Measurements from ENCODE around the gene CASP10. TPM values are rescaled to one million over a fixed set of nuclear protein-coding genes. Genes with fewer than 3 reads are reported as not detected.

Gene CASP10
- polyA plus RNA-seq, 1 experiment = 2.6 TPM

DNA sequence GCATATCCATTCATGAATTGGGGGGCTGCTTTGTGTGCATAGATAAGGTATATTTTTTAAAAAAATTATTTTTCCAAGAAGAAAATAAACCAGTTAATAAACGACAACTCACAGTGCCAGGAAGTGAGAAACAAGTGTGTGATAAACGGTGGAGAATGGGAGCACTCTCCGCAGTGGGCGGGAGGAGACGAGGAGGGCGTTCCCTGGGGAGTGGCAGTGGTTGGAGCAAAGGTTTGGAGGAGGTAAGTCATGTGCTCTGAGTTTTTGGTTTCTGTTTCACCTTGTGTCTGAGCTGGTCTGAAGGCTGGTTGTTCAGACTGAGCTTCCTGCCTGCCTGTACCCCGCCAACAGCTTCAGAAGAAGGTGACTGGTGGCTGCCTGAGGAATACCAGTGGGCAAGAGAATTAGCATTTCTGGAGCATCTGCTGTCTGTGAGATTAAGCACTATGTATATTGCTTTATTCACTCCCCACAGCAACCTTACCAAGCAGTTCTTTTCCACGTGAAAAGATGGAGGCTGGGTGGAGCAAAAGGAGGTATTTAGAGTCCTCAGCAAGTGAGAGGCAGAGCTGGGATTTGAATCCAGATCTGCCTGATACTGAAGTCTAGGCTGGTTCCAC lies 50.4 kb downstream of the CASP10 start:
- CTCF ChIA-PET = interaction anchor here (0.5 to 3.2 kb wide), 24 partner anchors 12 to 520 kb away, joined by 3 to 73 read pairs (median 5); partner anchors contain the start of genes CASP10, STRADB and TRAK2
- no peak for DNase-seq (ENCODE audit: low read depth, low spot score)
- no peaks in the 10 kb centered on the region for H3K27me3 ChIP-seq (ENCODE audit: control insufficient read depth, insufficient read depth, low read length)
- POLR2A ChIA-PET = no interaction called here
- H3K9me3 ChIP-seq (ENCODE audit: control insufficient read depth, insufficient read depth, low read length) = no peaks in the 10 kb centered on the region
- H3K4me3 ChIP-seq (ENCODE audit: low read depth, low read length) = no peak overlapping the region
- TF ChIP-seq, protein P1, sequence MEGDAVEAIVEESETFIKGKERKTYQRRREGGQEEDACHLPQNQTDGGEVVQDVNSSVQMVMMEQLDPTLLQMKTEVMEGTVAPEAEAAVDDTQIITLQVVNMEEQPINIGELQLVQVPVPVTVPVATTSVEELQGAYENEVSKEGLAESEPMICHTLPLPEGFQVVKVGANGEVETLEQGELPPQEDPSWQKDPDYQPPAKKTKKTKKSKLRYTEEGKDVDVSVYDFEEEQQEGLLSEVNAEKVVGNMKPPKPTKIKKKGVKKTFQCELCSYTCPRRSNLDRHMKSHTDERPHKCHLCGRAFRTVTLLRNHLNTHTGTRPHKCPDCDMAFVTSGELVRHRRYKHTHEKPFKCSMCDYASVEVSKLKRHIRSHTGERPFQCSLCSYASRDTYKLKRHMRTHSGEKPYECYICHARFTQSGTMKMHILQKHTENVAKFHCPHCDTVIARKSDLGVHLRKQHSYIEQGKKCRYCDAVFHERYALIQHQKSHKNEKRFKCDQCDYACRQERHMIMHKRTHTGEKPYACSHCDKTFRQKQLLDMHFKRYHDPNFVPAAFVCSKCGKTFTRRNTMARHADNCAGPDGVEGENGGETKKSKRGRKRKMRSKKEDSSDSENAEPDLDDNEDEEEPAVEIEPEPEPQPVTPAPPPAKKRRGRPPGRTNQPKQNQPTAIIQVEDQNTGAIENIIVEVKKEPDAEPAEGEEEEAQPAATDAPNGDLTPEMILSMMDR (IDR thresholded peaks at IDR 0.05; ENCODE audit: low read depth, low read length) = no peak
- no peak overlapping the region for H3K27ac ChIP-seq (ENCODE audit: low read depth, low read length)

DNA sequence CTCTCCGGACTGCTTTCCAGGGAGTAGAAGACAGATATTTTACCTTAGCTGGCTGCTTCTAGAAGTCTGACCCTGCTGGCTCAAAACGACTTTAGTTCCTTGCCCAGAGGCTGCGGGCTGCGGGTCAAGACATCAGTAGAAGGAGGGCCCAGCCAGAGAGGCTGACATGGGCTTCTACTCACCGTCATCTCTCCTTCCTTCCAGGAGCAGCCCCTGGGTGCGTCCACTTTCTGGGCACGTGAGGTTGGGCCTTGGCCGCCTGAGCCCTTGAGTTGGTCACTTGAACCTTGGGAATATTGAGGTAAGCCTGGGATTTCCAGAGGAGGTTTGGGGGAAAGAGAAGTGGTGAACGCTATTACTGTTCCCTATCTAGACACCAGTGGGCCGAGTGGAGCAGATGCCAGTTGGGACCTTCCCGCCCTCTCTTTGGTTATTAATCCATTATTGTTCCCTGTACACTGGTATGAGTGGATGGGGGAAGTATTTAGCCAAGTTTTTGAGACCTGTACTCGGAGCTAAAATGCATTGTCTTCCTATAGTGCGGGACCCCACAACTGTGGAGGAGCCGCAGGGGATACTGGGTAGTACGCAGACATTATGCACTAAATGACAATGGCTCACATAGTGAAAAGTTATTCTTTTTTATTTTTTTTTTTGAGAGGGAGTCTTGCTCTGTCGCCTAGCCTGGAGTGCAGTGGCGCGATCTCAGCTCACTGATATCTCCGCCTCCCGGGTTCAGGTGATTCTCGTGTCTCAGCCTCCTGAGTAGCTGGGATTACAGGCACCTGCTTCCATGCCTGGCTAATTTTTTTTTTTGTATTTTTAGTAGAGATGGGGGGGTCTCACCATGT lies 51.1 kb downstream of the CASP10 start:
- CTCF ChIA-PET = interaction anchor here (2.4 to 3.2 kb wide), 2 partner anchors 13 to 333 kb away, joined by 26 to 73 read pairs; no protein-coding TSS in a partner anchor
- Histone ChIP-seq H3K4me3 (ENCODE audit: low read depth, low read length) (no peak overlapping the region), H3K27ac (ENCODE audit: low read depth, low read length) (peak overlapping the region; percentile 21), H3K9me3 (ENCODE audit: control insufficient read depth, insufficient read depth, low read length) (no peaks in the 10 kb centered on the region), H3K27me3 (ENCODE audit: control insufficient read depth, insufficient read depth, low read length) (no peaks in the 10 kb centered on the region)
- TF ChIP-seq, protein P1 (IDR thresholded peaks at IDR 0.05; ENCODE audit: low read depth, low read length) = no peak
- no peak for DNase-seq (ENCODE audit: low read depth, low spot score)
- POLR2A ChIA-PET = no interaction called here

DNA sequence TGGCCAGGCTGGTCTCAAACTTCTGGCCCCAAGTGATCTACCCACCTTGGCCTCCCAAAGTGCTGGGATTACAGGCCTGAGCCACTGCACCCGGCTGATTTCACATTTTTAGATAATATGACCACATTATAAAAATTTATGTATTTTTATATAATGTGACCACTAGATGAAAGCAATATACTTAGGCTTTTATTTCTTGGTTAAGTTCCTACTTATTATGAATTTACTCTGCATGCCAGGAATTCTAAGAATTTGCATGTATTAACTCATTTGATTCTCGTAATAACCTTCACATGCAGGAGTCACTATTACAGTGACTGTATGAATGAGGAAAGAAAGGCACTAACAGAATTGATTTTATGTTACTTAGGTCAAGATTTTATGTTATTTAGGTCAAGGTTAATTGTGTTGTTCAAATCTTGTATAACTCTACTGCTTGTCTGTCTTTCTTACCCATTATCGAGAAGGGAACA lies 51.8 kb downstream of the CASP10 start:
- ChIA-PET CTCF (interaction anchor here (0.6 to 3.2 kb wide), 3 partner anchors 14 to 1014 kb away, joined by 3 to 73 read pairs (median 4); no protein-coding TSS in a partner anchor), POLR2A (no interaction called here)
- TF ChIP-seq, protein P1 (IDR thresholded peaks at IDR 0.05; ENCODE audit: low read depth, low read length) = no peak
- Histone ChIP-seq H3K27me3 (ENCODE audit: control insufficient read depth, insufficient read depth, low read length) (no peaks in the 10 kb centered on the region), H3K27ac (ENCODE audit: low read depth, low read length) (no peak overlapping the region), H3K9me3 (ENCODE audit: control insufficient read depth, insufficient read depth, low read length) (no peaks in the 10 kb centered on the region), H3K4me3 (ENCODE audit: low read depth, low read length) (no peak overlapping the region)
- DNase-seq (ENCODE audit: low read depth, low spot score) = no peak

DNA sequence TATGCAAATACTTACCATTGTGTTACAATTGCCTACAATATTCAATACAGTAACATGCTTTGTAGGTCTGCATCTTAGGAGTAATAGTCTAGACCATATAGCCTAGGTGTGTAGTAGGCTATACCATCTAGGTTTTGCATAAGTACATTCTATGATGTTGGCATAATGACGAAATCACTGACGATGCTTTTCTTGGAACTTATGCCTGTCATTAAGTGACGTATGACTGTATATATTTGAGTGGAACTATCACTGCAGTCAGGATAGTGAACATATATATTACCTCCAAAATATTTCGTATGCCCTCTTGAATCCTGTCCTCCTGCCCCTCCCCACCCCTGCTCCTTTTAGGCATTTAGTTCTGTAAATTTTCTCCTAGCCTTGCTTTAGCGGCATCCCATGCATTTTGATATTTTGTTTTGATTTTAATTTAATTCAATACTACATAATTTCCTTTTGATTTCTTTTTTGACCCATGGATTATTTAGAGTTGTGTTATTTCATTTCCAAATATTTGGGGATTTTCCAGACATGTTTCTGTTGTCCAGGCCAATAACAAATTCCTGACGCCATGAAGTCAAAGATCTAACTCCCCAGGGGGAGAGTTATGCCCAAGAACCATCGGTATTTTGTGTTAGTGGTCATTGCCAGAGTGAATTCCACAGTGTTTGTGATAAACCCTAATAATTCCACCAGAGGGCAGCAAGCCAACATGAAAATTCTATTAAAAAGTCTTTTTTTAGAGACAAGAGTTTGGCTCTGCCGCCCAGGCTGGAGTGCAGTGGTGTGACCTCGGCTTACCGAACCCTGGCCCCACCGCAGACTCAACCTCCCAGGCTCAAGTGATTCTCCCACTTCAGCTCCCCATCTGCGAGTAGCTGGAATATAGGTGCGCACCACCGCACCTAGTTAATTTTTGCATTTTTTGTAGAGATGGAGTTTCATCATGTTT lies 53.2 kb downstream of the CASP10 start:
- DNase-seq (ENCODE audit: low read depth, low spot score) = peak; percentile 46
- no peak overlapping the region for H3K4me3 ChIP-seq (ENCODE audit: low read depth, low read length)
- no peaks in the 10 kb centered on the region for H3K27me3 ChIP-seq (ENCODE audit: control insufficient read depth, insufficient read depth, low read length)
- POLR2A ChIA-PET = interaction anchor here (0.7 kb wide), 1 partner anchor 215 kb away, joined by 4 read pairs; the partner anchor contains the start of genes STRADB and TRAK2
- no peak overlapping the region for H3K27ac ChIP-seq (ENCODE audit: low read depth, low read length)
- no peaks in the 10 kb centered on the region for H3K9me3 ChIP-seq (ENCODE audit: control insufficient read depth, insufficient read depth, low read length)
- TF ChIP-seq, protein P1 (IDR thresholded peaks at IDR 0.05; ENCODE audit: low read depth, low read length) = peak; percentile 67
- CTCF ChIA-PET = interaction anchor here (0.6 to 2.9 kb wide), 14 partner anchors 12 to 943 kb away, joined by 3 to 30 read pairs (median 3); partner anchors contain the start of gene MPP4

Measured in AG04450 (cell line).